Suprapubic skin (tissue), 4 donors: ENCODE measurements around the gene CABLES1.

Experiments used
- CTCF ChIP-seq, 2 donors: fragments of 200-600 bp in 1 of 2; fragments of 450-650 bp in 1 of 2; sonication (generic) in 1 of 2; IDR thresholded peaks; one replicate each; pipeline ENCODE4 v1.5.1; 2016 to 2019; ENCODE audit warnings: antibody characterized with exemption in 2 of 2, mild to moderate bottlenecking in 1 of 2, moderate library complexity in 1 of 2
- EP300 ChIP-seq: sonication (generic); formaldehyde crosslinking; IDR thresholded peaks from one replicate; pipeline ENCODE4 v1.6.1; 2017; ENCODE audit warnings: antibody characterized with exemption
- POLR2A ChIP-seq, 2 donors: fragments of 450-650 bp; IDR thresholded peaks; one replicate each; pipeline ENCODE4 v1.6.1; 2017; ENCODE audit warnings: antibody characterized with exemption in 2 of 2, mild to moderate bottlenecking in 2 of 2, moderate library complexity in 2 of 2
- POLR2AphosphoS5 ChIP-seq, 3 donors: sonication (generic); formaldehyde crosslinking; IDR thresholded peaks; one replicate each; pipeline ENCODE4 v1.6.1; 2017; ENCODE audit warnings: antibody characterized with exemption in 3 of 3

DNA sequence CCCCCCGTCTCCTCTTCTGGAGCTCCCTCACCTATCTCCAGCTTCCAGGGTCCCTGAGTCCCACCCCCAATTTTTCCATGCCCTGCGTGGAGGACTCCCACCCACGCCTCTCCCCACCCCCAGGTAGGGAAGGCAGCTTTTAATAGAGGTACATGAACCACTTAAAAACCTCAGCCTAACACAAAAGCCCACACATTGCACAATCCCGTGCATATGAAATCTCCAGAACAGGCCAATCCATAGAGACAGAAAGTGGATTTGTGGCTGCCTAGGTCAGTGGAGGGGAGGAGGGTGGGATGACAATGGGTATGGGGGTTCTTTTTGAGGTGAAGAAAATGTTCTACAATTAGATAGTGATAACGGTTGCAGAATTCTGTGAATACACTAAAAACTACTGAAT lies 145.6 kb downstream of the CABLES1 start:
- TF ChIP-seq POLR2A (IDR thresholded peaks at IDR 0.05), result no peak
- no peak for TF ChIP-seq POLR2AphosphoS5 (IDR thresholded peaks at IDR 0.05)
- no peak for TF ChIP-seq CTCF (IDR thresholded peaks at IDR 0.05)
- no peak for TF ChIP-seq EP300
